RCC 7860 (cell line): Measurements from ENCODE around the gene CTXND1.

Source experiments
- DNase-seq: peaks from one replicate; pipeline ENCODE4 v3.0.0-alpha.2; 2015; ENCODE audit warnings: low spot score
- FAIRE-seq: peaks from 2 replicates; lab custom pipeline; 2012; peaks lifted over from hg19 to GRCh38; lab: Jason Lieb, UNC

CTXND1 gene

GRCh38 chr15:80161468-80162016 is 90.5 kb downstream of the CTXND1 start:
- DNase-seq (no peak), FAIRE-seq (no peak)

DNA sequence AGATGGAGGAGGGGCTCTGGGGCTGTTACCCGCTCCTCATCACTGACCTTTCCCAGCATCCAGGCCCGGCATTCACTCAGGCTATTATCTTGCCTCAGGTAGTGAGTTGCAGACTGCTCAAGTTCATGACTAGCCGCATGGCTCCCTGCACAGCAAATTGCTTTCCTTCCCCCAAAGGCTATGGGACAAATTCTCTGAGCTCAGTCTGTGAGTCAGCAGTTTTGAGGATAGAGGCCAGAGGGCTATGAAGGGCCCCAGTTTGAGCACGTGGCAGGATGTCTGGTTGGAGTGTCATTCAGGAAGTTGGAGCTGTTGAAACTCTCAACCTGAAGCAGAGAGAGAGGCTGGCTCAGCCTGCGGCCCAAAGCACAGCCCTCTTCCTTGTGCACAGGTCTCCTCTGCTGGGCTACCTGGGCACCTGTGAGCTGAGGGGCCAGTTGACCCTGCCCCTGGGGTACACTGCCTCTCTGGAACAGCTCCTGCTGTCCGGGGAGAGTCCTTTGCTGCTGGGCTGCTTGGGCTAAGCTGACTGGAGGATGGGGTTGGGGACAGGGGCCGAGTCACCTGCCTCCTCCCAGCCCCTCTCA is 91.3 kb downstream of the CTXND1 start:
- peak; percentile 95 for DNase-seq
- FAIRE-seq, result peak; percentile 89

- DNase-seq (peak; percentile 97), FAIRE-seq (peak; percentile 91)
Measured at GRCh38 chr15:80159811-80160569, 92.0 kb downstream of the CTXND1 start.

DNA sequence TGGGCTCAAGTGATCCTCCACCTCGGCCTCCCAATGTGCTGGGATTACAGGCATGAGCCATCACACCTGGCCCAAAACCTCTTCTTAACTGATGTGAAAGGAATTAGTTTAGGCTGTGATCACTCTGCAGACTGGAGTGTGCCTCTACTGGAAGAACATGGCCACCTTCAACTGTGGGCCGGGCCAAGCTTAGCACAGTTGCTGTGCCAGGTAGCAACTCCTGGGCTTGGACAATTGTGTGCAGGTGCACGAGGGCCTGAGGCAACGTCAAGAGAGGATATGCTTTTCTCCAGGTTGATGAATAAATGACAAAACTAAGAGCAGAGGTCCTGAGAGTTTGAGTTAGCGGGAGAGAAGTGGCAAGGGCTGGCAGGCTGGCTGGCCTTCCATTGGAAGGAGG is 92.7 kb downstream of the CTXND1 start:
- FAIRE-seq (no peak), DNase-seq (no peak)

DNA sequence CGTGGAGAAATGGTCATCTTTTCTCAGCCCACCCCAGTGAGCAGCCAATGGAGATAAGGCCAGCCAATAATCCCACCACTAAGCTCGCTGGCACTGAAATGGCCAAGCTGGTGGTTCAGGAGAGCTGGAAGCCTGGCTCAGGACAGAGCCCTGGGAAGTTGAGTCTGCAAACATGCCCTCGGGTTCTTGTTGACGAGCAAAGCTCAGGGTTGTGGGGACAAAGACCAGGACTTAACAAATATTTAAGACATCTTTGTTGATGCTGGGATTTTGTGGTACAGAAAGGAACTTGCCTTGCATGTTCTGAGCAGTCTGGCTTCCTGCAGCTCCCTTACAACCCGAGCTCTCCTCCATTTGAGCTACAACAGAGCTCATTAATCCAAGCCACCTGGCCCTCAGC is 94.8 kb downstream of the CTXND1 start:
- FAIRE-seq, result no peak
- DNase-seq, result no peak

DNA sequence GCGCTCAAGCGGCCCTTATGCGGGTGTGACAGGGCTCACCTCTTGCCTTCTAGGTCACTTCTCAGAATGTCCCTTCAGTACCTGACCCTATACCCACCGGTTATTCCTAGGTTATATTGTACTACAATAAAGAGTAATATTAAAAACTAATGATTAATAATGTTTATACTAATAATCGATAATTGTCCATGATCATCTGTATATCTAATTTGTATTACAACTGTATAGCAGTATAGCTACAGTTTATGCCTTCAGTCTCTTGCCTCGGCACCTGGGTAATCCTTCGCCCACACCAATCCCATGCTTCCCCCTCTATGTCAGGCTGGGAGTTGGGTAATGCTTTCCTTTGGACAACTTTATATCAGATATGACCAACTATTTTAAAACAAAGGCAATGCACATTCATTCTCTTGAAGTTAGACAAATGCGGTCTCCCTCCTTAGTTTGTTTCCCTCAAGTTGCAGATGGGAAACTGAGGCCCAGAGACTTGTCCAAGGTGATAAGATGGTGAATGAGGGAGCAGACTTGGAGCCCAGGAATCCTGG is 95.8 kb downstream of the CTXND1 start:
- DNase-seq (no peak), FAIRE-seq (no peak)

DNA sequence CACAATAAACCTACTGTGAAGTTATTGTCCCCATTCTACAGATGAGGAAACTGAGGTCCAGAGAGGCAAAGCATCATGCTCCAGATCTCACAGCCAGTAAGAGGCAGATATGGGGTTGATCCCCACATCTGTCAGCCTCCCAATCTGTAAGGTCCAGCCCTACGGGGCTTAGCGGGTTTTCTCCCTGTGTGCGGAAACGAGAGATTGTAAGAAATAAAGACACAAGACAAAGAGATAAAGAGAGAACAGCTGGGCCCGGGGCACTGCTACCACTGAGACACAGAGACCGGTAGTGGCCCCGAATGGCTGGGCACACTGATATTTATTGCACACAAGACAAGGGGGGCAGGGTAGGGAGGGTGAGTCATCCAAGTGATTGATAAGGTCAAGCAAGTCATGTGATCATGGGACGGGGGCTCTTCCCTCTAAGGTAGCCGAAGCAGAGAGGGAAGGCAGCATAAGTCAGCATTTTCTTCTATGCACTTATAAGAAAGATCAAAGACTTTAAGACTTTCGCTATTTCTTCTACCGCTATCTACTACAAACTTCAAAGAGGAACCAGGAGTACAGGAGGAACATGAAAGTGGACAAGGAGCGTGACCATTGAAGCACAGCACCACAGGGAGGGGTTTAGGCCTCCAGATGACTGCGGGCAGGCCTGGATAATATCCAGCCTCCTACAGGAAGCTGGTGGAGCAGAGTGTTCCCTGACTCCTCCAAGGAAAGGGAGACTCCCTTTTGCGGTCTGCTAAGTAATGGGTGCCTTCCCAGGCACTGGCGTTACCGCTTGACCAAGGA is 96.4 kb downstream of the CTXND1 start:
- peak; percentile 84 for DNase-seq

DNA sequence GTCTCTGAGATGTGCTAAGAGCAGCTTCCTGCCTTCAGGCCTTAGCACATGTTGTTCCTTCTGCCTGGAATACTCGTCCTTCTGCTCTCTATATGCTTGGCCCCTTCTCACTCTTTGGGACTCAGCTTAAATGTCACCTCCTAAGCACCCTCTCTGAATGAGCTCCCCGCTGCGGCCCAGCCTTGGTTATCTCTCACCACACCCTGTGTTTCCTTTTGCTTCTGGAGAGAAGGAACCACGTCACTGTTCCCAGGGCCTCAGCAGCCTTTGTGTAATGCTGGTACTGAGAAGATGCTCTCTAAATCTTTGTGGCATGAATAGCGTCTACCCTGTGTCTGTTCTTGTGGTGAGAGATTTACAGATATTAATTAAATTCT is 97.0 kb downstream of the CTXND1 start:
- FAIRE-seq, result no peak
- no peak for DNase-seq

More for the DNA sequence above, 96.4 kb downstream of the CTXND1 start:
- peak; percentile 93 for FAIRE-seq

- DNase-seq (no peak), FAIRE-seq (no peak)
Measured at GRCh38 chr15:80154336-80154735, 97.7 kb downstream of the CTXND1 start.

- DNase-seq (no peak), FAIRE-seq (no peak)
Measured at GRCh38 chr15:80153900-80154299, 98.1 kb downstream of the CTXND1 start.

DNA sequence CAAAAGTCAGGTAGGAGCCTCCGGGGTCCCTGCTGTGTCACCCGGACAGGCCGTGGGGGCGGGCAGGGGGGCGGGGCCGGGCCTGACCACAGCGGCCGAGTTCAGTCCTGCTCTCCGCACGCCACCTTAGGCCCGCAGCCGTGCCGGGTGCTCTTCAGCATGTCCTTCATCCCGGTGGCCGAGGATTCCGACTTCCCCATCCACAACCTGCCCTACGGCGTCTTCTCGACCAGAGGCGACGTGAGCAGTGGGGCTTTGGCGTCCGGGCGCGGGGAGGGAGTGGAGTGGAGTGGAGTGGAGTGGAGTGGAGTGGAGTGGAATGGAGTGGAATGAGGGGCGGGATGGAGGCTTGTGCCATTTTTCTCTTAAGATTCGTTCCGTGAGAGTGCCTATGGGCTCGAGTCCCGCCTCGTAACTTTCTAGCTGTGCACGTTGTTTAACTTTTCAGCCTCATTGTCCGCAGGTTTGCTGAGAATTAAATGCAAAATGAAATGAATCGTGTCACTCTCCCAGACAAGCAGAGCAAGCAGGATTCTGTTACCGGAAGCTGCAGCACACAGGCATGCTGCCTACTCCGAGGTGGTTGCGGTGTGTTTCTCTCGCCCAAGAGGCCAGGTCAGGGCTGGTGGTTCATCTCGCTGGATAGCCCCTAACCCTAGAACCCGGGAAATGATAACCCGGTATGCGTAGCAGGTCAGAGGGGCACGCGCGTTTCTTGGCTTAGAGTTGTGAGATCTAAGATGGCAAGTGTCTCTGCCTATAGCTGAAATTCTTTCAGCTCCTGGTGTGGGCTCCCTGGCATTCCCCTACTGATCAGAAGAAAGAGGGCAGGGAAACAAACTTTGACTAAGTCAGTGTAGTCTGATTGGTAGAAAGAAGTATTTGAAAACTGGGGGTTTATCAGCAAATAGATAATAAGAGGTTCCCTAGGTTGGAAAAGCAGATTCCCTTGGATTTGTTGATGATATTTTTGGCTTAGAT is 98.8 kb downstream of the CTXND1 start, which contains the start of gene FAH:
Gene FAH, plus strand, starts transcription at position 104 of the 981 bp plus-strand sequence. Its CDS starts 56 bp downstream, at position 160.
- FAIRE-seq, result no peak

GRCh38 chr15:80152180-80152895 is 99.7 kb downstream of the CTXND1 start:
- FAIRE-seq (no peak), DNase-seq (peak; percentile 73)

More for the DNA sequence above, 98.8 kb downstream of the CTXND1 start, which contains the start of gene FAH:
- DNase-seq, result peak; percentile 19

DNA sequence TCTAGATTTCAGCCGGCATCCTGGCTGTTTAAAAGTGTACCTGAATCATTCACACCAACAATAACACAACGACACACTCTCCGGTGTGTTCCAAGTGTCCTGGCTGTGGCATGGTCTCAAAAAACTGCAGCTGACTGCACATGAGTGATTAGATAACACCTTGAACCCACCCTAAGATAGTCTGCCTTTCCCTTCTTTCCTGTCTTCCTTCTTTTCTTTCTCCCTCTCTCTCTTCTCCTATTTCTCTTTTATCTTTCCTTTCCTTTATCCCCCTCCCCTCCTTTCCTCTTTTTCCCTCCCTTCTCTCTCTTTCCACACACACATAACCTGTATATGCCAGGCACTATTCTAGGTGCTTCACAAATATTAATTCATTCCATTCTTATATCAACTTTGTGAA is 100.4 kb downstream of the CTXND1 start:
- DNase-seq, result no peak
- no peak for FAIRE-seq

DNA sequence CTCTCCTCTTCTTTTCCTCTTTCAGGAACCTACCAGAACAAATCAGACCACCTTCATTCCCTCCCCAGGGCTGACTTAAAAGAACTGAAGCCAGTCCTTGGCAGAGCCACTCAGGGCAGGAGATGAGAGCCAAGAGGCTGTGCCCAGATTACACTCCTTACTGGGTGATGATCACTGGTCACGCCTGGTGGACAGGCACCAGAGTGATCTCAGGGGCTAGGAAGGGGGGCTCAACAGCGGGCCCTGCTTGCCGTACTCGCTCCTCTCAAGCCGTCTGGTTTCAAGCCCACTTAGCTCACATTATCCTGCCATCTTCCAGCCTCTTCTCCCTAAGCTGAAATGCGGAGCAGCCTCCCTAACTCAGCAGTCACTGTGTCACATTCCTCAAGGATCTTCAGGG is 100.9 kb downstream of the CTXND1 start:
- no peak for DNase-seq
- FAIRE-seq, result no peak
